ENCODE data around the gene THRSP. TPM values are rescaled to one million over a fixed set of nuclear protein-coding genes. Genes with fewer than 3 reads are reported as not detected.

The THRSP gene
- total and polyA plus RNA-seq, 2 donors (not counting 1 experiment from before 2014, with no cell fraction given), result under 0.01 to 0.19 TPM

GRCh38 chr11:78050964-78051831 lies 12.5 kb upstream of the THRSP start:
- H3K4me2 ChIP-seq (ENCODE audit: extremely low read depth, insufficient read depth, low read length), result no peak overlapping the region
- no peaks in the 10 kb centered on the region for H3K27me3 ChIP-seq (ENCODE audit: control insufficient read depth, insufficient read depth, low read length)
- TF ChIP-seq, protein P1, sequence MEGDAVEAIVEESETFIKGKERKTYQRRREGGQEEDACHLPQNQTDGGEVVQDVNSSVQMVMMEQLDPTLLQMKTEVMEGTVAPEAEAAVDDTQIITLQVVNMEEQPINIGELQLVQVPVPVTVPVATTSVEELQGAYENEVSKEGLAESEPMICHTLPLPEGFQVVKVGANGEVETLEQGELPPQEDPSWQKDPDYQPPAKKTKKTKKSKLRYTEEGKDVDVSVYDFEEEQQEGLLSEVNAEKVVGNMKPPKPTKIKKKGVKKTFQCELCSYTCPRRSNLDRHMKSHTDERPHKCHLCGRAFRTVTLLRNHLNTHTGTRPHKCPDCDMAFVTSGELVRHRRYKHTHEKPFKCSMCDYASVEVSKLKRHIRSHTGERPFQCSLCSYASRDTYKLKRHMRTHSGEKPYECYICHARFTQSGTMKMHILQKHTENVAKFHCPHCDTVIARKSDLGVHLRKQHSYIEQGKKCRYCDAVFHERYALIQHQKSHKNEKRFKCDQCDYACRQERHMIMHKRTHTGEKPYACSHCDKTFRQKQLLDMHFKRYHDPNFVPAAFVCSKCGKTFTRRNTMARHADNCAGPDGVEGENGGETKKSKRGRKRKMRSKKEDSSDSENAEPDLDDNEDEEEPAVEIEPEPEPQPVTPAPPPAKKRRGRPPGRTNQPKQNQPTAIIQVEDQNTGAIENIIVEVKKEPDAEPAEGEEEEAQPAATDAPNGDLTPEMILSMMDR (conservative IDR thresholded peaks at IDR 0.05 in 1 of 2, IDR thresholded peaks at IDR 0.05 in 1 of 2; ENCODE audit: low read depth in 1 of 2, low read length in 2 of 2), result no peak
- TF ChIP-seq EZH2 (IDR thresholded peaks at IDR 0.05; ENCODE audit: low read length, missing control alignments), result no peak
- H3K9ac ChIP-seq (ENCODE audit: insufficient read depth, low read length), result peak overlapping the region; percentile 16
- H4K20me1 ChIP-seq (ENCODE audit: control insufficient read depth, extremely low read depth, insufficient read depth, low read length), result no peaks in the 10 kb centered on the region
- H3K4me1 ChIP-seq (ENCODE audit: control insufficient read depth, extremely low read depth, insufficient read depth, low read length), result peaks cover 7% of the 10 kb centered on the region
- no peaks in the 10 kb centered on the region for H3K79me2 ChIP-seq (ENCODE audit: control insufficient read depth, insufficient read depth, low read length)
- no peaks in the 10 kb centered on the region for H3K9me3 ChIP-seq (ENCODE audit: control insufficient read depth, insufficient read depth, low read depth, low read length)
- H2AFZ ChIP-seq (ENCODE audit: low read length), result peak overlapping the region; percentile 85
- H3K36me3 ChIP-seq (ENCODE audit: control insufficient read depth, insufficient read depth, low read length), result no peaks in the 10 kb centered on the region
- H3K27ac ChIP-seq (ENCODE audit: insufficient read depth, low read length), result peak overlapping the region; percentile 71
- DNase-seq (ENCODE audit: low read depth in 2 of 2), result peak; percentile 32 to 78
- no peak overlapping the region for H3K4me3 ChIP-seq (replicated peaks in 1 of 4; ENCODE audit: control extremely low read depth in 1 of 4, insufficient read depth in 1 of 4, low read depth in 3 of 4, low read length in 4 of 4)

DNA sequence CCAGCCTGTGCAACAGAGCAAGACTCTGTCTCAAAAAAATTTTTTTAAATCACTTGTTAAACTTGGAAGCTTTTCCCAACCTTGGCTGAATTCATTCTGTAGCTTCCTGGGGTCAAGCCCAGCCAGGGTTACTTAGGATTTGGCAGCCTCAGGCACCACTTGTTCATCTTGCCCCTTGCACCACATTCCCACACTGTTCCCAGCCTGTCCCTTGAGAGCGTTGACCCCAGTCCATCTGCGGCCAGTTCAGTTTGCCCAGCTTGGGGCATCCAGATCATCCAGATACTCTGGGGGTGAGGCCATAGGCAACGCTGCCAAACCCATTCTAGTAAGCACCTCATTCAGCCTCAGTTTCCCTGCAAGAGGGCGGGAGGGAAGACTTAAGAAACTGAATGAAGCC lies 8.7 kb upstream of the THRSP start:
- Histone ChIP-seq H2AFZ (ENCODE audit: low read length) (no peak overlapping the region), H3K79me2 (ENCODE audit: control insufficient read depth, insufficient read depth, low read length) (no peaks in the 10 kb centered on the region), H3K4me1 (ENCODE audit: control insufficient read depth, extremely low read depth, insufficient read depth, low read length) (peaks cover 7% of the 10 kb centered on the region), H3K4me3 (replicated peaks in 1 of 4; ENCODE audit: control extremely low read depth in 1 of 4, insufficient read depth in 1 of 4, low read depth in 3 of 4, low read length in 4 of 4) (no peak overlapping the region), H3K4me2 (ENCODE audit: extremely low read depth, insufficient read depth, low read length) (no peak overlapping the region), H3K27ac (ENCODE audit: insufficient read depth, low read length) (no peak overlapping the region), H4K20me1 (ENCODE audit: control insufficient read depth, extremely low read depth, insufficient read depth, low read length) (no peaks in the 10 kb centered on the region), H3K27me3 (ENCODE audit: control insufficient read depth, insufficient read depth, low read length) (no peaks in the 10 kb centered on the region), H3K9me3 (ENCODE audit: control insufficient read depth, insufficient read depth, low read depth, low read length) (no peaks in the 10 kb centered on the region), H3K9ac (ENCODE audit: insufficient read depth, low read length) (no peak overlapping the region), H3K36me3 (ENCODE audit: control insufficient read depth, insufficient read depth, low read length) (no peaks in the 10 kb centered on the region)
- no peak for DNase-seq (ENCODE audit: low read depth in 2 of 2)
- no peak for TF ChIP-seq EZH2 (IDR thresholded peaks at IDR 0.05; ENCODE audit: low read length, missing control alignments)
- TF ChIP-seq, protein P1 (conservative IDR thresholded peaks at IDR 0.05 in 1 of 2, IDR thresholded peaks at IDR 0.05 in 1 of 2; ENCODE audit: low read depth in 1 of 2, low read length in 2 of 2), result no peak

DNA sequence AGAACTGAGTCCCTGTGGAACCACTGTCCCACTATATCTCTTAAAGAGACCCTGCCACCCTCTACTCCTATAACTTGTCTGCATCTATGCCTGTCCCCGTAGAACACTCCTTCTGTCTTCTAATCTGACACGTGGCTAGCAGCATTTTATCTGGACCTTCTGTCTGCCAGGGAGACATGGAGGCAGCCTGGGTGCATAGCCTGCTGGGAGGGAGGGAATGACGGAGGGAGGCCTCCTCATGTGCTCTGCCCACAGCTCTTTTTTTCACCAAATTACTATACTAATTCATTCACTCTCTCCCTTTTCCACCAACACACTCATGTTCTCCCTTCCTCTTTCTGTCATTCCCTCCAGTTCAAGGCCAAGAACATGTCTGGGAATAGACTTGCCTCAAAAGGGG lies 7.6 kb upstream of the THRSP start:
- Histone ChIP-seq H3K27ac (ENCODE audit: insufficient read depth, low read length) (no peak overlapping the region), H3K9me3 (ENCODE audit: control insufficient read depth, insufficient read depth, low read depth, low read length) (no peaks in the 10 kb centered on the region), H3K4me1 (ENCODE audit: control insufficient read depth, extremely low read depth, insufficient read depth, low read length) (peaks cover 4% of the 10 kb centered on the region), H3K4me3 (replicated peaks in 1 of 4; ENCODE audit: control extremely low read depth in 1 of 4, insufficient read depth in 1 of 4, low read depth in 3 of 4, low read length in 4 of 4) (no peak overlapping the region), H3K4me2 (ENCODE audit: extremely low read depth, insufficient read depth, low read length) (no peak overlapping the region), H3K79me2 (ENCODE audit: control insufficient read depth, insufficient read depth, low read length) (no peaks in the 10 kb centered on the region), H4K20me1 (ENCODE audit: control insufficient read depth, extremely low read depth, insufficient read depth, low read length) (no peaks in the 10 kb centered on the region), H3K9ac (ENCODE audit: insufficient read depth, low read length) (no peak overlapping the region), H3K36me3 (ENCODE audit: control insufficient read depth, insufficient read depth, low read length) (no peaks in the 10 kb centered on the region), H3K27me3 (ENCODE audit: control insufficient read depth, insufficient read depth, low read length) (no peaks in the 10 kb centered on the region), H2AFZ (ENCODE audit: low read length) (no peak overlapping the region)
- no peak for DNase-seq (ENCODE audit: low read depth in 2 of 2)
- no peak for TF ChIP-seq EZH2 (IDR thresholded peaks at IDR 0.05; ENCODE audit: low read length, missing control alignments)
- TF ChIP-seq, protein P1 (conservative IDR thresholded peaks at IDR 0.05 in 1 of 2, IDR thresholded peaks at IDR 0.05 in 1 of 2; ENCODE audit: low read depth in 1 of 2, low read length in 2 of 2), result no peak

Data from fibroblast of lung (primary cell).